WI38 (cell line): Measurements from ENCODE around the gene GFI1B.
"Not testable (repeated sequence)": the region's sequence is repeated elsewhere in the genome, so short reads cannot be mapped to it uniquely, and the experiment has no call there.

Source experiments
- H3K4me3 ChIP-seq: 2 replicates; pipeline ENCODE4 v1.5.1; 2011; ENCODE audit warnings: low read depth, mild to moderate bottlenecking, control low read depth, low read length
- TF ChIP-seq, protein P1 (sequence below): IDR thresholded peaks from 2 replicates; pipeline ENCODE4 v1.5.1; 2012; ENCODE audit warnings: low read depth, mild to moderate bottlenecking, control low read depth, low read length

Gene GFI1B

GRCh38 chr9:132993511-132993939 is 15.0 kb downstream of the GFI1B start:
- TF ChIP-seq, protein P1, sequence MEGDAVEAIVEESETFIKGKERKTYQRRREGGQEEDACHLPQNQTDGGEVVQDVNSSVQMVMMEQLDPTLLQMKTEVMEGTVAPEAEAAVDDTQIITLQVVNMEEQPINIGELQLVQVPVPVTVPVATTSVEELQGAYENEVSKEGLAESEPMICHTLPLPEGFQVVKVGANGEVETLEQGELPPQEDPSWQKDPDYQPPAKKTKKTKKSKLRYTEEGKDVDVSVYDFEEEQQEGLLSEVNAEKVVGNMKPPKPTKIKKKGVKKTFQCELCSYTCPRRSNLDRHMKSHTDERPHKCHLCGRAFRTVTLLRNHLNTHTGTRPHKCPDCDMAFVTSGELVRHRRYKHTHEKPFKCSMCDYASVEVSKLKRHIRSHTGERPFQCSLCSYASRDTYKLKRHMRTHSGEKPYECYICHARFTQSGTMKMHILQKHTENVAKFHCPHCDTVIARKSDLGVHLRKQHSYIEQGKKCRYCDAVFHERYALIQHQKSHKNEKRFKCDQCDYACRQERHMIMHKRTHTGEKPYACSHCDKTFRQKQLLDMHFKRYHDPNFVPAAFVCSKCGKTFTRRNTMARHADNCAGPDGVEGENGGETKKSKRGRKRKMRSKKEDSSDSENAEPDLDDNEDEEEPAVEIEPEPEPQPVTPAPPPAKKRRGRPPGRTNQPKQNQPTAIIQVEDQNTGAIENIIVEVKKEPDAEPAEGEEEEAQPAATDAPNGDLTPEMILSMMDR, result no peak
- H3K4me3 ChIP-seq, result no peak overlapping the region

GRCh38 chr9:132994410-132995120 is 16.1 kb downstream of the GFI1B start:
- TF ChIP-seq, protein P1, result no peak
- H3K4me3 ChIP-seq, result no peak overlapping the region

- no peak overlapping the region for H3K4me3 ChIP-seq
- TF ChIP-seq, protein P1, result no peak
Observed at GRCh38 chr9:132995121-132995420, 16.6 kb downstream of the GFI1B start.

- H3K4me3 ChIP-seq, result no peak overlapping the region
- TF ChIP-seq, protein P1, result no peak
Observed at GRCh38 chr9:132995879-132996278, 17.4 kb downstream of the GFI1B start.

- TF ChIP-seq, protein P1, result no peak
- no peak overlapping the region for H3K4me3 ChIP-seq
Observed at GRCh38 chr9:132996526-132996925, 18.0 kb downstream of the GFI1B start.

- H3K4me3 ChIP-seq, result no peak overlapping the region
- TF ChIP-seq, protein P1, result no peak
Observed at GRCh38 chr9:132997591-132997990, 19.1 kb downstream of the GFI1B start.

- H3K4me3 ChIP-seq, result not testable (repeated sequence)
Observed at GRCh38 chr9:132998221-132998620, 19.7 kb downstream of the GFI1B start.
